Mammary epithelial cell (primary cell): Measurements from ENCODE around the gene KCNH6.

ENCODE experiments used
- CTCF ChIP-seq, 2 donors: IDR thresholded peaks in 1 of 2; conservative IDR thresholded peaks in 1 of 2; 2 replicates each; pipeline ENCODE4 v1.5.1; 2011 to 2012; ENCODE audit warnings: inconsistent platforms in 2 of 2, low read length in 2 of 2, mild to moderate bottlenecking in 2 of 2, control low read depth in 1 of 2, low read depth in 1 of 2; ENCODE audit not compliant: insufficient read depth in 1 of 2; ENCODE audit errors: extremely low read depth in 1 of 2
- EZH2 ChIP-seq: IDR thresholded peaks from 2 replicates; pipeline ENCODE4 v1.6.1; 2012; ENCODE audit warnings: low read length, inconsistent platforms, borderline replicate concordance

GRCh38 chr17:63528183-63528582, 5.0 kb downstream of the KCNH6 start:
- TF ChIP-seq EZH2 (no peak), CTCF (conservative IDR thresholded peaks at IDR 0.05 in 1 of 2, IDR thresholded peaks at IDR 0.05 in 1 of 2; ENCODE audit: extremely low read depth in 1 of 2, insufficient read depth in 1 of 2, low read depth in 1 of 2, low read length in 2 of 2) (no peak)
